ENCODE data around the gene USP28.
"Not testable (repeated sequence)": the region's sequence is repeated elsewhere in the genome, so short reads cannot be mapped to it uniquely, and the experiment has no call there.

The USP28 gene

GRCh38 chr11:113773416-113774173 is 101.8 kb downstream of the USP28 start, which contains the start of gene ZW10:
ZW10 (minus strand) TSS chr11:113773692; CDS start chr11:113773666, 26 bp downstream.
- peak; percentile 85 to 88 (median 88) for DNase-seq (ENCODE audit: low read depth in 3 of 3)

- no peak for DNase-seq (ENCODE audit: low read depth in 3 of 3)
Observed at GRCh38 chr11:113773092-113773415, 102.3 kb downstream of the USP28 start.

GRCh38 chr11:113771964-113772363 is 103.4 kb downstream of the USP28 start:
- no peak for DNase-seq (ENCODE audit: low read depth in 3 of 3)

GRCh38 chr11:113764527-113765219 is 110.7 kb downstream of the USP28 start:
- no peak for DNase-seq (ENCODE audit: low read depth in 3 of 3)

GRCh38 chr11:113763040-113763439 is 112.3 kb downstream of the USP28 start:
- DNase-seq (ENCODE audit: low read depth in 3 of 3): not testable (repeated sequence)

- DNase-seq (ENCODE audit: low read depth in 3 of 3): no peak
Observed at GRCh38 chr11:113760241-113760640, 115.1 kb downstream of the USP28 start.

GRCh38 chr11:113752932-113753331 is 122.4 kb downstream of the USP28 start:
- no peak for DNase-seq (ENCODE audit: low read depth in 3 of 3)

Measured in stimulated activated CD4-positive, alpha-beta T cell treated with anti-CD3 and anti-CD28 coated beads, TNF-alpha, amount 100 ng/mL, for 48 hours (primary cell).